ENCODE results near the gene DHX16. TPM values are rescaled to one million over a fixed set of nuclear protein-coding genes. Genes with fewer than 3 reads are reported as not detected.

DHX16 gene
- total and polyA plus RNA-seq, 12 donors: 15.9 to 28.6 (median 21.6) TPM

- TF ChIP-seq CTCF (IDR thresholded peaks at IDR 0.05): no peak
- Histone ChIP-seq H3K27ac (peak overlapping the region; percentile 59 to 98 (median 93)), H3K4me1 (peaks cover 14 to 67% (median 63%) of the 10 kb centered on the region in 9 donors), H3K9me3 (no peaks in the 10 kb centered on the region), H3K4me3 (peak overlapping the region; percentile 8 to 94 (median 76)), H3K27me3 (no peaks in the 10 kb centered on the region), H3K36me3 (peaks cover 4 to 45% (median 12%) of the 10 kb centered on the region in 9 donors)
- ATAC-seq (no peak), DNase-seq (no peak)
- intact Hi-C loops (cut with DNase I): no loop called here
- WGBS, 2 donors: 23 to 25% methylated on average over 8 of the region's 8 CpGs
These were observed 58.6 kb downstream of the DHX16 start for GRCh38 chr6:30614044-30614842.

- H3K27ac ChIP-seq: peak overlapping the region in 8 of 10 donors; percentile 21 to 98 (median 93)
- H3K27me3 ChIP-seq: no peaks in the 10 kb centered on the region
- intact Hi-C loops (cut with DNase I): no loop called here
- peaks cover 4 to 51% (median 20%) of the 10 kb centered on the region in 9 donors for H3K36me3 ChIP-seq
- DNase-seq (no peak), ATAC-seq (no peak)
- no peaks in the 10 kb centered on the region for H3K9me3 ChIP-seq
- H3K4me3 ChIP-seq: peak overlapping the region in 6 of 10 donors; percentile 71 to 94 (median 88)
- TF ChIP-seq CTCF (IDR thresholded peaks at IDR 0.05): no peak
- H3K4me1 ChIP-seq: peaks cover 7 to 63% (median 57%) of the 10 kb centered on the region in 9 donors
These were observed 59.4 kb downstream of the DHX16 start for GRCh38 chr6:30613251-30614043.

GRCh38 chr6:30612687-30613248 lies 60.0 kb downstream of the DHX16 start:
- Histone ChIP-seq H3K4me1 (peaks cover 6 to 59% (median 54%) of the 10 kb centered on the region in 9 donors), H3K9me3 (no peaks in the 10 kb centered on the region), H3K27me3 (no peaks in the 10 kb centered on the region), H3K27ac (peak overlapping the region in 6 of 10 donors; percentile 21 to 98 (median 72)), H3K36me3 (peaks cover 5 to 58% (median 27%) of the 10 kb centered on the region in 9 donors), H3K4me3 (no peak overlapping the region)
- DNase-seq (no peak), ATAC-seq (no peak)
- 63 to 68% methylated on average over 6 of the region's 6 CpGs for WGBS, 2 donors
- no peak for TF ChIP-seq CTCF (IDR thresholded peaks at IDR 0.05)
- intact Hi-C loops (cut with DNase I): no loop called here

- H3K27ac ChIP-seq: peak overlapping the region in 4 of 10 donors; percentile 21 to 98 (median 89)
- peaks cover 6 to 60% (median 54%) of the 10 kb centered on the region in 9 donors for H3K4me1 ChIP-seq
- no peak for DNase-seq
- peaks cover 6 to 63% (median 32%) of the 10 kb centered on the region in 9 donors for H3K36me3 ChIP-seq
- peak in 5 of 9 donors; percentile 25 to 47 (median 35) for TF ChIP-seq CTCF (IDR thresholded peaks at IDR 0.05)
- intact Hi-C loops (cut with DNase I): no loop called here
- no peaks in the 10 kb centered on the region for H3K9me3 ChIP-seq
- no peak for ATAC-seq
- no peak overlapping the region for H3K4me3 ChIP-seq
- 63 to 66% methylated on average over 1 of the region's 1 CpG for WGBS, 2 donors
- no peaks in the 10 kb centered on the region for H3K27me3 ChIP-seq
These were observed 60.6 kb downstream of the DHX16 start for GRCh38 chr6:30612213-30612612.
